HG02588 (cell line): Measurements from ENCODE around the gene RNF126.

Experiments
- ATAC-seq: cut with Tn5 transposase; IDR thresholded peaks from one replicate; pipeline ENCODE4 v1.9.1; 2021; ENCODE audit warnings: mild to moderate bottlenecking, moderate library complexity; ENCODE audit not compliant: unreplicated experiment

Gene RNF126

GRCh38 chr19:664913-665443 is 2.0 kb upstream of the RNF126 start:
- ATAC-seq = no peak

DNA sequence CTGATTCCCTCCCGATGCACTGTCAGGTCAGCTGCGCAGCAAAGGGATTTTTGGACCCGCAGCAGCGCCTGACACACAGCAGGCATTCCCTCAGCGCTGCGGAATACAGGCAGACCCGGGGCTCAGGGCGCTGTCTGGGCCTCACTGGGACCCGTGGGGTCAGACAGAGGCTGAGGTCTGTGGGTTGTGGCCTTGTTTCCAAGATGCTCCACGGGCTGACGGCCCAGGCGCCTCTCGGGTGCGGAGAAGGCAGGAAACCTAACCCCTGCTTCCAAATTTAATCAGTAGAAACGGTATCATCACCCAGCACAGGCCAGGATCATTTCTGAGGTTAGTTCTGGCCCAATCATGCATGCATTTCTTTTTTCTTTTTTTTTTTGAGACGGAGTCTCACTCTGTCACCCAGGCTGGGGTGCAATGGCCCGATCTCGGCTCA is 686 bp upstream of the RNF126 start:
- no peak for ATAC-seq

GRCh38 chr19:662207-662961 is 630 bp downstream of the RNF126 start:
- ATAC-seq = no peak

DNA sequence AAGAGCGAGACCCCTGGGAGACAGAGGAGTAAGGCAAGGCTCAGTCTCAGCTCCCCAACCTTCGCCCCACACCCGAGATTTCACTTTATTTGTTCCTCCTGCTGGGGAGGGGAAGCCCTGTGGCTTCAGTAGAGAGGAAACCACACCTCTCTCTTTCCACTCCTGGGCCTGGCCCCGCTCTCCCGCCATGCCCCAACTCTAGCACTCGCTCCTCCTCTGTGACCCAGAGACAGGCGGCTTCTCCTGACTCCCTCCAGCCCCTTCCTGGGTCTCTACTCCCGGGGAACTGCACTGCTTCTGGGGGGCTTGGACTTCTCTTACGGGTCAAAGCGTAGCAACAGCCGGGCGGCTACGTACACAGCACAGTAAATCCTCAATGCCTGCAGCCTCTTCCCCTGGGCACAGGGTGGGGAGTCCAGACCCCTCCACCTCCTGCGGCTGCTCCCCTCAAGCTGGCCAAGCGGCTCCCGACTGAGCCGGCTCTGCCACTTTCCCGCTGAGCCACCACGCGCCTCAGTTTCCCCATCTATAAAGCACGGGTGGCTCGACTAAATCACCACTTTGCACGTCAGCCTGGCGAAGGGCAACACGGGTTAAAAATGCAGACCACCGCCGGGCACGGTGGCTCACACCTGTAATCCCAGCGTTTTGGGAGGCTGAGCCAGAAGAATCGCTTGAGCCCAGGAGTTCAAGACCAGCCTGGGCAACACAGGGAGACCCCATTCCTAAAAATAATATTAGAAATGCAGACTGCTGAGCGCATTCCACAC is 1.4 kb downstream of the RNF126 start:
- no peak for ATAC-seq

DNA sequence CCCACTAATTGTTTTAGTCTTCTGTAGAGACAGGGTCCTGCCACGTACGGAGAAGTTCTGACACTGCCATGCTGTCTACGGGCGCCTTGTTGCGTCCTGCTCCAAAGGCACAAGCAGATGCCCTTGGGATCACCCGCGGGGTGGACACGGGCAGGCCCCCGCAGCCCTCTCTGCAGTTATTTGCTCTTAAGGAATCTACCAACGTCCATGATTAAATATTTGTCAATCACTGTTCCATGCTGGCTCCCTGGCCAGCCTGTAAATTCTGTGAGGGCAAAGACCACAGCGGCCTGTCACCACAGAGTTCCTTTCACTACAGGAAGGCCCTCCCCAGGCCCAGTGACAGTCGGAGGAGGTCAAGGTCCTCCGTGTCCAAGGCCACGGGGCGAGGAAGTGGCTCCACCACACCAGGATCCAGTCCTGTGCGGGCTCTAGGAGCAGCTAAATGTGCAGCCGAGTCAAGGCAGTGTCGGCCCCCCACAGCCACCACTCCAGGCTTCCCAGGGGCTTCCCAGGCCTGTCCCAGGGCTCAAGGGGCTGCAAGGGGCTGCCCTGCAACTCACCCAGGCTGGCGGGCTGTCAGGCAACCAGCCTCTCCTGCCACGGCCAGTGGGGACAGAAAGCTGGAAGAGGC is 2.1 kb downstream of the RNF126 start:
- ATAC-seq = no peak

DNA sequence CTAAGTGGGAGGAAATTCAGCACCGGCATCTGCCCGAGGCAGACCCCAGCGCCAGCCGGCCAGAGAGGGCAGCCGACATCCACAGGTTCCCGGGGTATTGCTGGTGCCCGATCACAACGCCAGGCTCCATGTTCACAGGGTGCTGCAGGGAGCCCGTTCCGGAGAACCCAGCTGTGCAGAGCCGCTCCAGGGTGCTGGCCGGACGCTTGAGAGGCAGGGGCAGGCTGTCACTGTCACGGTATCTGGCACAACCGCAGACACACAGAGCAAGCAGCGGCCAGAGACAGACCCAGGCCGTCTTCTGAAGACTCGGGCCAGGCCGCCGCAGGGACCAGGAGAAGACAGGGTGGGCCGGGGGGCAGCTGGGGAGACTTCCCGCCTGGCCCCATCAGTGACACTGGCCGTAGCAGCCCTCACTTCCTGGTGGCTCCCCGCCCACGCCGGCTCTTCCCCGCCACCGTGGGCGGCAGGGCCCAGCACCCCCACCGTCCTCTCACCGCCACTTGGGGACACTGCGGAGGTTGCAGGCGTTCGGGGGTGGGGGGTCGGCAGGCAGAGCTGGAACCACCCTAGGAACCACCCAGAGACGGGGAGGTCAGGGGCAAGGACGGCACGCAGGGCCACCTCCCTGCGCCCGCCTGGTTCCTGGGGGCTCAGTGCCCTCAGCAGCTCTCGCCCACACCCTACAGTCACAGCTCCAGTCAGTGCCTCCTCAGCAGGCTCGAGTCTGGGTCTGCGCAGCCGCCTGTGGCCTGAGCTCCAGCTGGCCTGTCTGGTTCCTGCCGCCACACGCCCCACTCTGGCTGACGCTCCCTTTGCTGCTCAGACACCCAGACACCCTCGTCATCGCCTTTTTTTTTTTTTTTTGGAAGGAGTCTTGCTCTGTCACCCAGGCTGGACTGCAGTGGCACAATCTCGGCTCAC is 3.8 kb downstream of the RNF126 start:
- no peak for ATAC-seq

- no peak for ATAC-seq
Observed at GRCh38 chr19:658059-658839, 4.8 kb downstream of the RNF126 start.

DNA sequence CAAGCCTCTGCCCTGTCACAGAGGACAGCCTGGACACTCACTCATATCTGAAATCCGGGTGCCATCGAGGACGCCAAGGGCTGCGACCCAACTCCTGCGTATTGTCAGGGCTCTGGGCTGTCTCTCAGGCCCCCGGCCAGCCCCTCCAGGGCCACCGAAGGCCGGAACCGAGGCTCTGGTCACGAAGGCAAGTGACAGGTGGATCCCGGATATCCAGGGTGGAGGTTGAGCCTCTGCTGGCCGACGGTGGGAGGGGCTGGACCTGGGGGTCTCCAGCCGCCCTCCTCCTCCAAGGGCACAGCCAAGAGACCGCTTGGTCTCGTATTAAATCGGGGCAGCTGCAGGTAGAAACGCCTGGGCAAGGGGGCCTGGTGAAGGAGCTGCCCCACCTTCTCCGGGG is 5.4 kb downstream of the RNF126 start:
- ATAC-seq = no peak

DNA sequence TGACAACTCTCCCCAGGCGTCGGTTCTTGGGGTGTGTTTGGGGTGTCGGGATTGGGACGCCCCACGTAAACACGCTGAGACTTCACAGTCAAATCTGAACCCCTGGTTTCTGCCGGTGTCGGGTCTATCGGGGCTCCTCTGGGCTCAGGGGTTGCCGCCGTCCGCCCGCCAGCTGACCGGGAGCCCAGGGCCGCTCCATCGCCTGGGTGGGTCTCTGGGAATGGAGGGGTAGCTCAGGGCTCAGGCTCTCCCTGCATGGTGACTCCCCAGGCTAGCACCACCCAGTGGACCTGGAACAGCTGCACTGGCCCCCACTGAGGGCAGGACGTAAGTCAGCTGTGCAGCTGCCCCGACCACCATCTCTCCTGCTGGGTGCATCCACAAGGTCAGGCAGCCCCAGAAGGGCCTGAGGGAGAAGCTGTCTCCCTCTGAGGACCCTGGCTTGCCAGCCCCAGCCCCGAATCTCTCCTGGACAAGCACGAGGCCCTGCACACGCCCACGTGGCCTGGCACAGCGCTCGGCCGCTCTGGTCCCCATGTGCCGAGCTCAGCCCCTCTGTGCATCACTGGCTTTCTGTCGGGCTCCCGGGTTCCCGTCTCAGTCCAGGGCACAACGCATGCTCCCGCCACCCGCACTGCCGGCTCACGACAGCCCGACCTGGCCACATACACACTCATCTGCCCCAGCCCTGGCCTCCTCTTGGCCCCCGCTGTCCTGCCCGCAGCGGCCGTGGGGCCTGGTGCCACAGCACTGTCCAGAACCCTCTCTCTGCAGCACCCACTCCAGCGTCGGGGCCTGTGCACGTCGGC is 6.1 kb downstream of the RNF126 start:
- no peak for ATAC-seq

DNA sequence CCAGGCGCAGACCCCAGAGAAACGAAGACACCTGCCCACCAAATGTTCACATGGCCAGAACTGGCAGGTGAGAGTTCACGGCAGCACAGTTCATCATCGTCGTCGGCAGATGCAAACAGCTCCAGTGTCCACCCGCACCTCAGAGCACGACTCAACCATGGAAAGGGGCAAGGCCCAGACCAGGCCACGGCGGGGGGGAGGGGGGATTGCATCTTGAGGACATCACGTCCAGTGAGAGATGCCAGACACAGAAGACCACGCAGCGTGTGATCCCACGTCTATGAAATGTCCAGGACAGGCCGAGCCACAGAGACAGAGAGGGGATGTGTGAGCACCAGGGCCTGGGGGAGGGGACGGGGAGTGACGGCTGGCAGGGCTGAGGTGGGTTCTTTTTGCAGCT is 7.3 kb downstream of the RNF126 start:
- no peak for ATAC-seq

DNA sequence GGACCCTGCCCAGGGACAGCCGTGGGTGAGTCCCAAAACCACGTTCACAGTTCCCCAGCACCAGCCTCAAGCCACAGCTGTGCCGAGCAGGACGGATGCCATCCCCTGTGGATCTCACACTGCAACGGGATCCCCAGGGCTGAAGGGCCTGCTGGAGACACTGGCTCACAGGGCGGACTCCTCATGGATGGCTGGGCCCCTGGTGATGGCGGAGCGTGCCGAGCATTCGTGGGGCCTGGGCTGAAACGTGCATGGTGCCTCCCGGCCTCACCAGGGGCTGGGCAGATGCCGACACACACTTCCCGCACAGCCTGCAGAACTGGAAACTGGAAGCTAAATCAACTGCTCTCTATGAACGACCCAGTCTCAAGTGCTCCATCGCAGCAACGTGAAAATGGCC is 9.6 kb downstream of the RNF126 start:
- ATAC-seq = no peak

GRCh38 chr19:652467-653389 is 10.3 kb downstream of the RNF126 start:
- no peak for ATAC-seq

DNA sequence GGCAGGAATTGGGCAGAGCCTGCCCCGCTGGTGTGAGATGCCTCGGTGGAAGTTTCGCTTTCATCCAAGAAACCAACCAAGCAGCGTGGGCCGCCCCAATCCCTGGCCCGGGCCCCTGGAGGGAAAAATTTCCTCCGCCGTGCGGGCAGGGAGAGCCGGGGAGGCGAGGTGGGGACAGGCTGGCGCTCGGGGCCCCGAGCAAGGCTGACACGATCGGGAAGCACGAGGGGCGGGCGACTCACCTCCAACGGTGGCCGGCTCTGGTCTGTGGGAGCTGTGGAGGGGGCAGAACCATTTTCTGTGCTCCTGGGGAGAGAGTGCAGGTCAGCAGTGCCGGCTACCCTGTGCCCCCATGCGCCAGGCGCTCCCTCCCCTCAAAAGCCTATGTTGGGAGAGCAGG is 11.0 kb downstream of the RNF126 start:
- no peak for ATAC-seq

- no peak for ATAC-seq
Observed at GRCh38 chr19:651114-651818, 11.7 kb downstream of the RNF126 start.

GRCh38 chr19:650121-650520 is 12.9 kb downstream of the RNF126 start:
- ATAC-seq = no peak

GRCh38 chr19:648904-649801 is 13.9 kb downstream of the RNF126 start:
- ATAC-seq = no peak
